ENCODE measurements around the gene NAMPT.
"Not testable (repeated sequence)": the region's sequence is repeated elsewhere in the genome, so short reads cannot be mapped to it uniquely, and the experiment has no call there.

The NAMPT gene

GRCh38 chr7:106284714-106285050 lies at the start of gene NAMPT:
Gene NAMPT (minus strand): TSS chr7:106284983. CDS start chr7:106284884, 99 bp downstream.
- no peak for DNase-seq (ENCODE audit: low read depth in 3 of 3, low spot score in 1 of 3)

- DNase-seq (ENCODE audit: low read depth in 3 of 3, low spot score in 1 of 3) = no peak
Observed at GRCh38 chr7:106332201-106332600, 47.4 kb upstream of the NAMPT start.

GRCh38 chr7:106331441-106332175 lies 46.8 kb upstream of the NAMPT start:
- no peak for DNase-seq (ENCODE audit: low read depth in 3 of 3, low spot score in 1 of 3)

- DNase-seq (ENCODE audit: low read depth in 3 of 3, low spot score in 1 of 3) = no peak
Observed at GRCh38 chr7:106329971-106330733, 45.4 kb upstream of the NAMPT start.

GRCh38 chr7:106329408-106329807 lies 44.6 kb upstream of the NAMPT start:
- DNase-seq (ENCODE audit: low read depth in 3 of 3, low spot score in 1 of 3) = no peak

- DNase-seq (ENCODE audit: low read depth in 3 of 3, low spot score in 1 of 3) = no peak
Observed at GRCh38 chr7:106327538-106328481, 43.0 kb upstream of the NAMPT start.

GRCh38 chr7:106326594-106327537 lies 42.1 kb upstream of the NAMPT start:
- DNase-seq (ENCODE audit: low read depth in 3 of 3, low spot score in 1 of 3) = no peak

- DNase-seq (ENCODE audit: low read depth in 3 of 3, low spot score in 1 of 3) = not testable (repeated sequence)
Observed at GRCh38 chr7:106324509-106324908, 39.7 kb upstream of the NAMPT start.

- DNase-seq (ENCODE audit: low read depth in 3 of 3, low spot score in 1 of 3) = not testable (repeated sequence)
Observed at GRCh38 chr7:106320254-106320770, 35.5 kb upstream of the NAMPT start.

GRCh38 chr7:106318482-106318881 lies 33.7 kb upstream of the NAMPT start:
- no peak for DNase-seq (ENCODE audit: low read depth in 3 of 3, low spot score in 1 of 3)

- DNase-seq (ENCODE audit: low read depth in 3 of 3, low spot score in 1 of 3) = no peak
Observed at GRCh38 chr7:106317971-106318370, 33.2 kb upstream of the NAMPT start.

GRCh38 chr7:106316947-106317346 lies 32.2 kb upstream of the NAMPT start:
- DNase-seq (ENCODE audit: low read depth in 3 of 3, low spot score in 1 of 3) = no peak

- no peak for DNase-seq (ENCODE audit: low read depth in 3 of 3, low spot score in 1 of 3)
Observed at GRCh38 chr7:106314875-106315274, 30.1 kb upstream of the NAMPT start.

GRCh38 chr7:106313966-106314365 lies 29.2 kb upstream of the NAMPT start:
- DNase-seq (ENCODE audit: low read depth in 3 of 3, low spot score in 1 of 3) = no peak

GRCh38 chr7:106313456-106313901 lies 28.7 kb upstream of the NAMPT start:
- DNase-seq (ENCODE audit: low read depth in 3 of 3, low spot score in 1 of 3) = no peak

- no peak for DNase-seq (ENCODE audit: low read depth in 3 of 3, low spot score in 1 of 3)
Observed at GRCh38 chr7:106312906-106313305, 28.1 kb upstream of the NAMPT start.

GRCh38 chr7:106312099-106312871 lies 27.5 kb upstream of the NAMPT start:
- DNase-seq (ENCODE audit: low read depth in 3 of 3, low spot score in 1 of 3) = no peak

GRCh38 chr7:106309362-106309761 lies 24.6 kb upstream of the NAMPT start:
- DNase-seq (ENCODE audit: low read depth in 3 of 3, low spot score in 1 of 3) = no peak

- DNase-seq (ENCODE audit: low read depth in 3 of 3, low spot score in 1 of 3) = no peak
Observed at GRCh38 chr7:106306256-106306655, 21.5 kb upstream of the NAMPT start.
